GM18511 (cell line): ENCODE measurements around the gene P4HA2.
A peak's percentile ranks its signal among the peaks of the same experiment; 100 is the strongest.

Source experiments
- ATAC-seq: cut with Tn5 transposase; IDR thresholded peaks from one replicate; pipeline ENCODE4 v1.9.1; 2021; ENCODE audit warnings: mild to moderate bottlenecking, moderate library complexity; ENCODE audit not compliant: unreplicated experiment

Gene P4HA2

GRCh38 chr5:132265336-132266030, 37.8 kb upstream of the P4HA2 start:
- ATAC-seq, result no peak

- ATAC-seq, result no peak
Measured at GRCh38 chr5:132264546-132265335, 37.1 kb upstream of the P4HA2 start.

- no peak for ATAC-seq
Measured at GRCh38 chr5:132263548-132264261, 36.1 kb upstream of the P4HA2 start.

DNA sequence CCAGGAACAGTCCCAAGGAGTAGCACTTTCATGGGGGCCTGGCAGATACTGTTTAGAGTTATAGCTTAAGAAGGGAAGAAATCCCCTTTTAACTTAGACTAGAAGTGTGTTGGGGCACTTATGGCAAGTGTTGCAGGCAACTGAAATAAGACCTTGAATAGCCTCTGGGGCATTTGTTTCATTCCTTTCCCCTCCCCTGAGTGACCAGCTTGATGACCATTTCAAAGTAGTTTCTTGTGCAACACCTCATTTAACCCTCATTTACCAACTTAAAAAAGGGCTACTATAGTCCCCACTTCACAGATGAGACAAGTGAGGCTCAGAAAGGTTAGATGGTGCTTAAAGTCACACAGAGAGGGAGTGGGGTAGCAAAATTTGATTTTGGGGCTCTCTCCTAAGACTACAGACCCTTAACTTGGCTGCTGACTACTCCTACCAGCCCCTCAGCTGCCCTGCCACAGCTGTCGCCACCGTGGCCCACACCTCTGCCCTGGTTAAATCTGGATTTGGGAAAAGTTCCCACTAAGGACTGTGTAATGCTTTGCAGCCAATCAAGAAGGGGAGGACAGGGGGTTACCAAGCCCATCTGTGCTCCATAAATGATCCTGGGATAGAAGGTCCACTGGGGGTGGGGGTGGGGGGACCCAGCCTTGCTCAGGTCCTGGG, 35.4 kb upstream of the P4HA2 start:
- ATAC-seq, result no peak

DNA sequence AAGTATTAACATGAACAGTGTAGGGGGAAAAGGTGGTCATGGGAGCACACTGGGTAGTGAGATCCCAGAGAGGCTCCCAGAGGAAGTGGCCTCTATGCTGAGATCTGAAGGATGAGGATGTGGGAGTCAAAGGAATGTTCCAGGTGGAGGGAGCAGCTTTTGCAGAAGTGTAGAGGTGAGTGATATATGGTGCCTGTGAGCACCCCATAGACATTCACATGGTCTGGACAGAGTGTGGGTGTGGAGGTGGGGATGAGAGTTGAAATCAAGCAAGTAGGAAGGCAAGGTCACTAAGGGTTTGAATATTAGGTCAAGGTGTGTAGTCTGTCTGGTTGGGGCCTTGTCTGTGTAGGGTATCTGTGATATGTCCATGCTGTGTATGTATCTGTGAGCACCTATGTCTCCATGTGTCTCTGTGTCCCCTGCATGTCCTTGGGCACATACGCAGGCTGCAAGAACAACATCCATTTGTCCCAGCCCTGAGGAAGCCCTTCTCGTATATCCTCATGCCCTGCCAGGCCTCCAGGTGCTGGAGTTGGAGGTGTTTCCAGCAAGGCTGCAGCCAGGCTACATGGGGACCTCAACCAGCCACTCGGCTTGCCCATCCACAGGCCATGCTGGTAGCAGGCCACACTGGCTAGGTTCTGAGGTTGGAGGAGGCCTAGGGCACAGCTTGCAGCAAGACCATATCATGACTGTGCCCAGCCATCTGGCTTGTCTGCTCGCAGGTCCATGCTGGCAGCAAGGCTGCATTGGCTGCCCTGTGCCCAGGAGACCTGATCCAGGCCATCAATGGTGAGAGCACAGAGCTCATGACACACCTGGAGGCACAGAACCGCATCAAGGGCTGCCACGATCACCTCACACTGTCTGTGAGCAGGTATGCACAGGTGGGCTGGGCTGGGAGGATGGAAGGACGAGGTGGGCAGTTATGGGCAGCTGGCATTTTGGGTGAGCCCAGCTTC, 34.5 kb upstream of the P4HA2 start:
- ATAC-seq, result no peak

DNA sequence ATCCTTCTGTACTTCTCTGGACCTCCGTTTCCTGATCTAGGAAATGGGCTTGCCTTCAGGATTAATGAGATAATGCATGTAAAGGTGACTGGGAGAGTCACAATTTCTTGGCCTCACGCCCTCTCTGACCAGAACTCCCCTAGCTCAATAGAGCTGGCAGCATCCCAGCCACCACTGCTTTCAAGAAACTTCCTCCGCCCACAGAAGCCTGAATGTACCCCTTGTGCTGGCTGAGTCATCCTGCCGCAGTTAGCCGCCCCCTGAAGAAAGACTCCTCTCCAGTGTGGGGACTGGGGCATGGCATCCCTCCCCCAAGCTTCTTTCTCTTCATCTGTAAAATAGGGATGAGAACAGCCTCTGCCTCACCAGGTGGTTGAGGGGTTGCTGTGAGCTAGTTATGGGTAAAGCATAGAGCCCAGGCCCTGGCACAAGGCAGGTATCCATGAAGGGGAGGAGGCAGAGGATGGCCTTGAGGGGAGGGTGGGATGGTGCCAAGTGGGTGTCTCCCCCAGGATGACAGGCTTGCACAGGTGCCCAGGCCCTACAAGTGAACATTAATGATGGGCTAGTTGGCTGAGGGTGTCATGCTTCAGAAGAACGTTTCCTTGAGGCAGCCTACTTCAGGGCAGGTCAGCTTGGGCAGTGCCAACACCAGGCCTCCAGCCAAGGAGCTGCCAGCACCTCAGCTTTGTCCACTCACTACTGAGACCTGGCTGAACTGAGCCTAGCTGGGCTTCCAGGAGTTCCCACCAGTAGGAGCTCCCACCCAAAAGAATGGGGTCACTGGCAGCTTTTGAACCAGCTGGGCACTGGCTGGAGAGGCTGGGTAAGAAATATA, 33.3 kb upstream of the P4HA2 start:
- ATAC-seq, result peak; percentile 78

GRCh38 chr5:132260051-132260450, 32.4 kb upstream of the P4HA2 start:
- ATAC-seq, result no peak

GRCh38 chr5:132259069-132259851, 31.6 kb upstream of the P4HA2 start:
- ATAC-seq, result no peak

GRCh38 chr5:132258102-132259068, 30.7 kb upstream of the P4HA2 start:
- ATAC-seq, result no peak

DNA sequence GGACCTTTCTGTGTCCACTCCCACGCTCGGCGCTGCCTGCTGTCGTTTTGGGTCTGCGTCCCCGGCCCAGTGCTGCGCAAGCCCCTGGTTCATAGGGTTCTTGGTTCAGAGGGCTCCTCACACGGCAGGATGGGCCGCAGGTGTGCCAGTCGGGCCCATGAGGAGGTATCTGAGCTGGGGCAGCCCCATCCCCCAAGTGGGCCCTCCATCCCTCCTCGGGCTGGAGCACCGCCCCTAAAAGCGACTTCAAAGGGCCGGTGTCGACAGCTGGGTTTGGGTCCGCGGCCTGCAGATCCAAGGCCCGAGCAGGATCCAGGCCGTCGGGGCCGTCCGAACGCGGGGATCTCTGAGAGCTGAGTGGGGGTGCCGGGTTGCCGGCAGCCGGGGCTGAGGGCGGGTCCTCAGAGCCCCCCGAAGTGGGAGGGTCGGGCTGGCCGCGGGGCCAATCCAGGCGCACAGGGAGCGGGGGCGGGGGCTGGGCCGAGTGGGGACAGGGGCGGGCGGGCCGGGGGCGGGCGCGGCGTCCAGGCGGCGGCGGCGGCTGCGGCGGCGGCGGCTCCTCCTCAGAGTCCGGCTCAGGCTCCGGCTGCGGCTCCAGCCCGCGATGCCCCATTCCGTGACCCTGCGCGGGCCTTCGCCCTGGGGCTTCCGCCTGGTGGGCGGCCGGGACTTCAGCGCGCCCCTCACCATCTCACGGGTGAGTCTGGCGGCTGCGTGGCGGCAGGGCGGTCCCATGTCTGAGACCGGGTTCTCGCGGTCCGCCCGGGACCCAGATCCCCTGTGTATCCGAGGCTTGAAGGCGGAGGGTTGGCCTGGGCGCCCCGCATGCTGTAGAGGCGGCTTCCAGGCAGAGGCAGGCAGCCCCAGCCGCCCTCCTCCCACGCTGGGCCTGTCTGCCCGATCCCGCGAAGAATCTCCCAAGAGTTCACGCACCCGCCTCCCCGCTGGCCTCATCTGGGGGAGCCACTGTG, 29.8 kb upstream of the P4HA2 start, which contains the start of gene PDLIM4:
Gene PDLIM4 (plus strand): TSS at position 566 of the 971 bp plus-strand sequence. CDS start 39 bp downstream, at position 605.
- ATAC-seq, result no peak

DNA sequence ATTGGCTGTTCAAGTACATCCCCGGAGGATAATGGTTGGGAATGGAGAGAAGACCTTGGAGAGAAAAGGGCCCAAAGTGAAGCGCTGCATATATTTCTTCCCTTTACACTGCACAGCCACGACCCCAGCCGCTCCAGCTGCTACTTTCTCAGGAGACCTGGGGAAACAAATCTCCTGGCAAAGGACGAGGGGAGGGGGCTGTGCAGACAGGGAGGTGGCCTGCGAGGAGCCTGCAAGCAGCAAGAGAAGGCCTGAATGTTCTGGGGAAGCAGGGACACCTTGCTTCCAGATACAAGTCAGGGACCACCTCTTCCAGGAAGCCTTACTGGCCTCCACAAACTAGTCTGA, 29.1 kb upstream of the P4HA2 start:
- ATAC-seq, result no peak

GRCh38 chr5:132256086-132256782, 28.6 kb upstream of the P4HA2 start:
- ATAC-seq, result no peak

- no peak for ATAC-seq
Measured at GRCh38 chr5:132254321-132254977, 26.8 kb upstream of the P4HA2 start.

GRCh38 chr5:132253452-132254320, 26.0 kb upstream of the P4HA2 start:
- ATAC-seq, result no peak
